Endometrium (tissue), 2 donors: ENCODE data around the gene HCRT.
"Not testable (repeated sequence)": the region's sequence is repeated elsewhere in the genome, so short reads cannot be mapped to it uniquely, and the experiment has no call there.

ENCODE experiments used
- FAIRE-seq: peaks from 2 replicates; lab custom pipeline; 2012; peaks lifted over from hg19 to GRCh38; lab: Jason Lieb, UNC
- donor health status: control.
- donor health status: control.

The HCRT gene, protein sequence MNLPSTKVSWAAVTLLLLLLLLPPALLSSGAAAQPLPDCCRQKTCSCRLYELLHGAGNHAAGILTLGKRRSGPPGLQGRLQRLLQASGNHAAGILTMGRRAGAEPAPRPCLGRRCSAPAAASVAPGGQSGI

DNA sequence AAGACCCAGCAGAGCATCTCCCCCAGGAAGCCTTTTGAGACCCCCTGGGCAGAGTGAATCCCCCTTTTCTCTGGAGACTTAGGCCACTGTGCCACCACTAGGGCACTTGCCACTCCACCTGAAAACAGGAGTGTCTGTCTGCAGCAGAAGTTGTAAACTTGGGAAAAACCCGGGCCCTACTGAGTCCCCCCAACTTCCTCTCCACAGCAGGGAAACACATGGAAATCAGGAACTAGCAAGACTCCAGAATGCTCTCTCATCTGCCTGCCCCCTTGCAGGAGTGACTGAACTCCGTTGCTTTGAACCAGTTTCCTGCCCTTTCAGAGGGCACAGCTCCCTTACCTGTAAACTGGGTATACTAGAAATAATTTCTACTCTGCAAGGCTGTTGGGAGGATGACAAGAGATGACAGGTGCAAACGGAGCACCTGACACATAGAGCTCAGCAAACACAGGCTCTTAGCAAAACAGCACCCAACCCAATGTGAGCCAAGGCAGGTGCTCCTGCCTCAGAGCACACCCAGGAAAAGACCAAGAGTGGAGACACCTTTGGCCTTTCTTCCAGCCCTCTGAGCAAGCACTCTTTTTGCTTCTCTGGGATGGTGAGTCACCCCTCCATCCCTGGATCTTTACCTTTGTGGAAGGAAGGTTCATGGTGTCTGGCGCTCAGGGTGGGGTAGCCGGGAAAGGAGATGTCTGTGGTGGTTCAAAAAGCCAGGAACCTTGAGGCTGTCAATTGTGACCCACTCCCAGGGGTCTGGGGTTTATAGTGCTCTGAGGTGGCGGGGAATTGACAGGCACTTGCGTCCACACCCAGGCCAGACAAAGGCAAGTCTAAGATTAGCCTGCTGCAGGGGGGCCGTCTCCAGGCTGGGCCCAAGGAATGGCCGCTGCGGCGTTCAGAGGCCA lies at the start of gene HCRT:
Gene HCRT (minus strand): TSS at position 740 of the 908 bp plus-strand sequence. CDS start 87 bp downstream, at position 653.
- FAIRE-seq = no peak

DNA sequence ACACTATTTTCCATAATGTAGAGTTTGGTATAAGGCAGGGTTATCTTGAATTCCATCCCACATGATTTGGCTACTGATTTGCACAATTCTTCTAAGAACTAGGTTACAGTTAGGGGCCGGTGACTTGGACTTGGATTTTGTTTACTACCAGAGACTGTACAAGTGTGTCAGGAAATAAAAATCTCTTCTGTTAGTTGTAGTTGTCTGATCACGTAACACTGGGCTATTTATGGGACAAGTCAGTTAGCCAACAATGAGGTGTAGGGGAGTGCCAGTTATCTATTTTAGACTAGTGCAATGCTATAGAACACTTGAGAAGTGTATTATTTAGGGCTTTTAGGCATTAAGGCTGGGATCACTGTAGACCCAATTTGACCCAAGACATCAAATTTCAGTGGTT lies 48.7 kb upstream of the HCRT start:
- no peak for FAIRE-seq

DNA sequence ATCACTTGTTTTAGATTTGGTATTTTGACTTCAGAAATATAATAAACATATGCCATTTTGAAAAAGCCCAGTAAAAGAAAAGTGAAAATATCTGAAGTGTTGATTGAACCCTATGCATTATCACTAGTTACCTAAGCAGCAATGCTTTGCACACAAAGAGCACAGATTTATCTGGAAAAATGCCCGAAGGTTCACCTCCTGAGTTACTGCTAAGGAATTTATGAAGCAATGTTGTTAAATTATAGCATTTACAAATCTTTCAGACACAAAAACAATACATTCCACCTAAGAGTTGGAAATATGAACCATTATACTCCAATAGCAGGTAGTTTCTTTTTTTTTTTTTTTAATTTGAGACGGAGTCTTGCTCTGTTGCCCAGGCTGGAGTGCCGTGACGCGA lies 47.9 kb upstream of the HCRT start:
- no peak for FAIRE-seq

DNA sequence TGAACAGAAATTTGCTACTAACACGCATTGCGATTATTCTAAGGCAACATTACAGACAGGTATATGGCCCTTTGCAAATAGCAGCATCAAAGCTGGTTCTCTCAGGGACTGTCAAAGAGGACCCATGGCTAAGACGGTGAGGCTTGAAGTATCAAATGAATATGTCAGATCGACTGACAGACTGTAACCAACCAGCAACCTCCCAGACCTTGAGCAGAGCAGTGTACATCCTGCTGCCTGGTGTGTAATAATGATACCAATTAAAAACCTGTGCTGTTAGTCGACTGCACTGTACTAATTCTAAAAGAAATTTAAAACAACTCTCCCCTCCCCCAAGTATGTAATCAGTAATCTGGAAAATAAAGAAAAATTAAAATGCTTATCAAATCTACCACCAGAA lies 45.0 kb upstream of the HCRT start:
- no peak for FAIRE-seq

DNA sequence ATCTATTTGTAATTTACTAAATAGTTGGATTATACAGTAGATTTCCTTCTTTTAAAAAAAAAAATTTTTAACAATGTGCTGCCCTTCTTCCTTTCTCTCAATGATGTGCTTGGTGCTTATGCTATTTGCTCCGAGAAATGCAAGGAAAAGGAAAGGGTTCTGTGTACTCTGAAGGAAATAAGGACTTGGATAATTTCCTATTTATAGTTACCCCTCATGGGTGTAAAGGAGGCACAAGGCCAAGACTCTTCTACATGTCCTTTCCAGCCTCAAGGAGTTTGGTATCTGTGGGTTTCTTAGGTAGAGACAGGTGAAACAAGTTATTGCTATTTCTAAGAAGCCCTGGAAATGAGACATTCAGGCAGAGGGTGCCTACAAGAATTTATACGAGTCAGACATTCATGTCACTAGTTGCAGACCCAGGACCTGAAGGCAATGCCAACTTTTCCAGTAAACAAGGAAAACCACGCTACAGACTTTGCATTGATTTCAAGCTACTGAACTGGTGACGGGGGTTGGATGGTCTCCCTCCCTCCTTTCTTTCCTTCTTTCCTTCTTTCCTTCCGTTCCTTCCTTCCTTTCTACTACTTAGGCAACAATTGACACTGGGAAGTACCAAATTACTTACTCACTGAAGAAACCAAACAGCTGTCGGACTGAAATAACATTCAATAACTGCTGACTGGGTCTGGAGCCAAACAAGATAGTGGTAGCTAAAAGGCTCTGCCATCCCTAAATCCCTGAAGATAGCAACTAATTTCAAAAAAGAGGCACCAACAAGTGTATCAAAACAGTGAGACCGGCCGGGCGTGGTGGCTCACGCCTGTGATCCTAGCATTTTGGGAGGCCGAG lies 42.8 kb upstream of the HCRT start:
- no peak for FAIRE-seq

DNA sequence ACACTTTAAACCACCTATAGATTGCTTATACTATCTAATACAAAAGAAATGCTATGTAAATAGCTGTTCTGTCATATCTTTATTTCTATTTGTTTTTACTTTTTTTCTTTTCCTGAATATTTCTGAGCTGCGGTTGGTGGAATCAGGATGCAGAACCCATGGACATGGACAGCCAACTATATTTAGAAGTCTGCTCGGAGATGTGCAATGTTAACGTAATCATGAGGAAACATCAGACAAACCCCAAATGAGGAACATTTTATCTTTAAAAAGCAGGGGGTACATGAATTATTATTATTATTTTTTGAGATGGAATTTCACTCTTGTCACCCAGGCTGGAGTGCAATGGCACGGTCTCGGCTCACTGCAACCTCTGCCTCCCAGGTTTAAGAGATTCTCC lies 40.4 kb upstream of the HCRT start:
- no peak for FAIRE-seq

DNA sequence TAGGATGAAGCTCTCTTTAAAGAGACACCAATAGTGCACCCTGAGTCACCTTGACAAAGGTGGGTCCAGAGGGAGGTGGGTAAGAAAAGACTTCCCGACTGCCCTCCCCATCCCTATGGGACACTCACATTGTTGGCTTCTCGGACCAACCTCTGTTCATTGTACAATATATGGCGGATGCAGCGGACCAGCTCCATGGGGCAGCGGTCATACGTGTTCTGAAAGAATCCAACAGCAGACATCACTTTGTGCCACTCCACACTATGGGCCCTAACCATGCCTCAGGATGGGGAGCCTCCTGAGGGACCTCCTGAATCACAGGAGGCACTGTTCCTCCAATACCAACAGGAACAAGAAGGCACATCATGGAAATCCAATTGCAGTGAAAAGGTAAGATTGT lies 39.4 kb upstream of the HCRT start:
- FAIRE-seq = no peak

DNA sequence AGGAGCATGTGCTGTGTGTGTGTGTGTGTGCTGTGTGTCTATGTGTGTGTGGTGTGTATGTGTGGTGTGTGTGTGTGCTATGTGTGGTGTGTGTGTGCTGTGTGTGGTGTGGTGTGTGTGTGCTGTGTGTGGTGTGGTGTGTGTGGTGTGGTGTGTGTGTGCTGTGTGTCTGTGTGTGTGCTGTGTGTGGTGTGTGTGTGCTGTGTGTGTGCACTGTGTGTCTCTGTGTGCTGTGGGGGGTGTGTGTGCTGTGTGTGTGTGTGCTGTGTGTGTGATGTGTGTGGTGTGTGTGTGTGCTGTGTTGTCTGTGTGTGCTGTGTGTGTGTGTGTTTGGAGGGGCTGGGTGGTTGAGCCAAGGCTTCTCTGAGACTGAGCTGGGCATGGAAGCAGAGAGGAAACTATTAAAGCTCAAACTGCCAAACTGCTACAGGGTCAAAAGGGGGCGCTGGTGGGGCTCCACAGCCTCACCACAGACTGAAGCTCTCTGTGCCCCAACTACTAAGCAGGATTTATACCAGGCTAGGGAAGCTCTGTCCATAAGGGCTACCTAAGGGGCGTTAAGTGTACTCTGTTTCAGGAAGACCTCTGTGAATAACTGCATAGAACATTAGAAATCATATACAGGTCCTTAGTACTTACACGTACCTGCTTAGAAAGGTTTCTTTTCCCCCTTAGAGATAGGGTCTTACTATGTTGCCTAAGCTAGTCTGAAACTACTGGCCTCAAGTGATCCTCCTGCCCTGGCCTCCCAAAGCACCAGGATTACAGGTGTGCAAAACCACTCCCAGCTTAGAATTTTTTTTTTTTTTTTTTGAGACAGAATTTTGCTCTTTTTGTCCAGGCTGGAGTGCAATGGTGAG lies 36.9 kb upstream of the HCRT start:
- FAIRE-seq = no peak

DNA sequence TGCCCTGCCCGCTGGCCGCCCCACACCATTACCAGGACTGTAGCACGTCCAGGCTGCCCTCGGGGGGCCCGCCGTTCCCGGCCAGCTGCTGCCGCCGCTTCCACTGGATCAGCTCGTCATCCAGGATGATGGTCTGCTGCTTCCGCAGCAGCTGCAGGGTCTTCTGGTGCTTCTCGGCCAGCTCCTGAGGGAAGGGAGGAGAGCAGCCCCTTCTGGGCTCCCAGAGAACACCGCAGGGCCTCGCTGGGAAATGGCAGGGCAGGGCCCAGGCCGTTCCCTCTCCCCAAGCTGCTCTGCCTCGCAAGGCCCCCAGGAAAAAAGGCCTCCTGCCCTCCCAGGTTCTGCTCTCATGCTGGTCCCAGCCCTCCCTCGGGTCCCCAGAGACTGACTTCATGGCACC lies 34.0 kb upstream of the HCRT start:
- FAIRE-seq = not testable (repeated sequence)

DNA sequence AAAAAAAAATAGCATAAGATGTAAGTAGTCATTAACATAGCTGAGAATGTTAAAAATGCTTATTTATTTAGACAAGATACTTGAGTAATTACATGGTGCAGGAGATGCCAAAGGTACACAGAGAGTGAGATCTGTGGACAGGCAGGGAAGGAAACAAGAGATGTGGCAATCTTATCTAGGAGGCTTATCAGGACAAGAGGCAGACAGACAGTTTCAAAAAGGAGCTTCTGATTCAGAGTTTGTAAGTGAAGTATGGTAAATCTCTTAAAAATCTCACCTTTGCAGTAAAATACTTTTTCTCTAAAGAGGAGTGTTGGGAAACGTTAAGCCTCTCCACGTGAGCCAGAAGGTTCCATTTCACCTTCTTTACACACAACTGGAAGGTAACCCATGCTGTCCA lies 28.9 kb upstream of the HCRT start:
- no peak for FAIRE-seq

DNA sequence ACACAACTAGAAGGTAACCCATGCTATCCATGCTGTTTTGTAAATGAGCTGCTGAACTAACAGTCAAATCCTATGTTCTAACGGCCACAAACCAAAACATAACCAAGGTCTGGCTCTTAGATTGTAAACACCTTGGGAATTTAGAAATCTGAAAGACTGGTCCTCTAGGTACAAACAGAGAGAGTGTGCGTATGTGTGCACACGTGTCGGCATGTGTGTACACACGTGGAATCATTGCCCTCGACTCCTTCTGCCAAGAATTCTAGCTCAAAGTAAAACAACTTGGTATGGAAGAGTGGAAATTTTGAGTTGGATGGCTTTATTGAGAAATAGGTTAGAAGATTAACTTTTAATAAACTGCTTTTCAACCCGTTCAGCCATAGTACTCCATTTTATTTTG lies 27.1 kb upstream of the HCRT start:
- no peak for FAIRE-seq

DNA sequence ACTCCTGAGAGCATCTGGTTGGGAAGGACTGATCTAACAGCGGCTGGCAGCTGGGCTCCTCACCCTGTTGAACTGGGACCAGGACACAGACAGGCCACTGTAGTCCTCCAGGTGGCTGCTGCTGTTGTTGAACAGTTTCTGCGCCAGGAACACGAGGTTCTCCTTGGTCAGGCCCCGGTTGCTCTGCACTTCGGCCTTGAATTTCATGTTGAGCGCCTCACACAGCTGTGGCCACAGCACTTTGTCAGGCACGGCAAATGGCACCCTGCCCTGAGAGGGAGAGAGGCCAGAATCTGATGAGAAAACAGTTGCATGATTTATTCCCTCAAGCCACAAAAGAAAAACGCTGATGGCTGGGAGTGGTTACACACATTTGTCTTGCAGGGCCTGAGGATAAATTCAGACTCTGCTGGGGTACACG lies 26.7 kb upstream of the HCRT start:
- not testable (repeated sequence) for FAIRE-seq

DNA sequence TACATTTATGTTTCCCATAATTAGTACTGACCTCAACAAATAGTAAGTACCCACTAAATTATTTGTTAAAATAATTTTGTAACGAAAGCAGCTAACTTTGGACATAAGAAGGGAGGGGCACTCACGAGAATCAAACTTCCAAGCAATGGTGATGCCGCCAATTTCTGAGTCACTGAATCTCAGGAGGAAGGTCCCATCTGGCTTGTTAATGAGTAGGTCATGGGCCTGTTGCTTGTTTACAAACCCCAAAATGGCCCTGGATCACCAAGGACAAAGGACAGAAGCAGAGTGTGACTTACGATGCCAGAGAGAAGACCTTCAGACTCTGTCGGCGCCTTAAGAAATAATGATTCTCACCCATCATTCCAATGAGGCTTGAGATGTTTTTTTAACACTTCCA lies 24.8 kb upstream of the HCRT start:
- FAIRE-seq = no peak

DNA sequence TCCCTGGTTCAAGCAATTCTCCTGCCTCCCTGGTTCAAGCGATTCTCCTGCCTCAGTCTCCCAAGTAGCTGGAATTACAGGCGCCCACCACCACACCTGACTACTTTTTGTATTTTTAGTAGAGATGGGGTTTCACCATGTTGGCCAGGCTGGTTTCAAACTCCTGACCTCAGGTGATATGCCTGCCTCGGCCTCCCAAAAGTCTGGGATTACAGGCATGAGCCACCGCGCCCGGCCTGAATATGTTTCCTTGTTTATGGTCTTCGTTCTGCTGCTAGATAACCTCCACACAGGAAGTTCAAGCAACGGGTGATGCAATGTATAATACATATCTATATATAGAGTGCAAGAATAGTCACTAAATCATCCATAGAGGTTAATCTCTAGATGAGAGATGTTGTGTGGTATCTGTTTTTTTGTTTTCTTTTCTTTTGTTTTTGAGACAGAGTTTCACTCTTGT lies 20.9 kb upstream of the HCRT start:
- FAIRE-seq = not testable (repeated sequence)

DNA sequence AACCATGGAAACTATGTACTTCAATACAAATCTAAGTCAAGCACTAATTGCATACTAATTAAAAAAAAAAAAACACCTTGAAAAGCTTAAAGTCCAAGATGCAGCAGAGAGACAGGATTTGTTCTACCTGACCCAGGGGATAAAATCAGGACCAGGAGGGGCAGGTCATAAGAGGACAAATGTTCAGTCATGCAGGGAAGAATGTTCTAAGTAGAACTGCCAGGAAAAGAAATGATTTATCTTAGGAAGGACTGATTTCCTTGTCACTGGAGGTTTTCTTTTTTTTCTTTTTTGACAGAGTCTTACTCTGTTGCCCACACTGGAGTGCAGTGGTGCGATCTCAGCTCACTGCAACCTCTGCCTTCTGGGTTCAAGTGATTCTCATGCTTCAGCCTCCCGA lies 18.1 kb upstream of the HCRT start:
- FAIRE-seq = no peak

DNA sequence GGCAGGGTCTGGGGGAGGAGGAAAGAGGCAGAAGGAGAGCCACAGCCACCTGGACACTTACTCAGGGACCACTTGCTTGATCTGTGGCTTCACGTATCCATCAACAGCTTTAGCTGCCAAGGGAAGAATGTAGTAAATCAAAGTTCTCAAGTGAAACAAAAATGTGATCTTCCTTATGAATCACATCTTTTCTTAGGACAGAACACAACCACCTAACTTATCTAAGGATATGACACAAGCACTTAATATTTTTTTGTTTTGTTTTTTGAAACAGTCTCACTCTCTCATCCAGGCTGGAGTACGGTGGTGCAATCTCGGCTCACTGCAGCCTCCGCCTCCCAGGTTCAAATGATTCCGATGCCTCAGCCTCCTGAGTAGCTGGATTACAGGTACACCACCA lies 17.4 kb upstream of the HCRT start:
- FAIRE-seq = no peak

DNA sequence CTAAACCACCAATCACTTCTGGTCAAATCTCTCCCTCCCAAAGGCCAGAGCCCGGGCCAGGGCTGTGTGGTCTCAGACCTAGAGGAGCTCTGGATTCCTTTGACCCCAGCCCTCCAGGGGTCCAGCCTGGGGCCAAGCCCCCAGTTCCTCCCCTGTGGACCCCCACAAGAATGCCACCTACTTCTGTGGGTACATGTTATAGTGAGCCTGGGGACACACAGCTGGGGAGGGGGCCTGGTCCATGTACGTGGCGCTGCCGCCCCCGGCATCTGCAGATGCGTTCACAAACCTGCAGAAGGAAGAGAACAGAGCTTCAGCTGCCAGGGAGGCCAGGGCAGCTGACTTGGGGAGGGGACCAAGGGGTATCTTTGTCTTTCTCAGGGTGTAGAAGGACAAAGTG lies 16.9 kb upstream of the HCRT start:
- no peak for FAIRE-seq

DNA sequence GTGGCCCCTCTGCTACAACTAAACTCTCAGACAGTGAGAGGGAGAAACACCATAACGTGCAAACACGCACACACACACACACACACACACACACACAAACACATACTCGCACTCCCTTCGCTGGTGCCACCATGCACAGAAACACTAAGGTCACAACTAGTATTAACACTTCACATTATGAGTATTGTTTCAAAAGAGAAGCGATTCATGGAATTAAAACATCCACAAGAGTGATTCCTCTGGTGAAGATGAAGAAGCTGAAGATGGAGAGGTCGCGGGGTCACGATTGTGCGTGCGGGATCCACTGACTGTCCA lies 16.2 kb upstream of the HCRT start:
- no peak for FAIRE-seq

DNA sequence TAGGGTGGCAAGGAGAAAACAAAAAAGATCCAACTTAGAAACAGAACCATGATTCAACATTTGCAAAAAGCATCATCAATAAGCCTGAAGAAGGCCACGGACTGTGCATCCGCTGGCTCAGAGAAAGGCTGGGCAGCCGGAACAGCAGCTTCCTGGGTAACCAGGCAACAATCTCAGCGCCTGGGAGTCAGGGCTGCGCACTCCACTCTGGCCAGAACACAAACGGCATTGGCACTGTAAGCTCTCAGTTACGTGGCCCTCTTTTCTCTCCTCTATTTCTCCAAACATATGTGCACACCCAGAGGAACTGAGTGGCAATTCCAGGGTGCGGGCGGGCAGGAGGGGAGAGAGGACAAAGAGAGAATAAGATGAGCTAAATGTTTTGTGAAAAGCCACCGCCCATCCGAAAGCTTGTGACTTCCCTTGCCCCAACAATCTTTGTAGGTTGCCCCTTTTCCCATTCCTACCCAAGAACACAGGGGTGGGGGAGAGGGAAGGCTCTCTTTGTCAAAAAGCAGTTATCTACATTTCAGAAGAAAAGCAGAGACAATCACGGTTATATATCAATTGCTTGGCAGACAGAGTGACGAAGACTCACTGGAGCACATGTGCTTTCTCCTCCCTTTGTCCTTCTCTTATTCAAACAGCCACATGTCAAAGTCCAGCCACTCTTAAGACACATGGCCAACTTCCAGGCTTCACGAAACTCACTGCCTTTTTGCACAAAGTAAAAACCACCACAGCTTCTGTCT lies 15.6 kb upstream of the HCRT start:
- FAIRE-seq = no peak

DNA sequence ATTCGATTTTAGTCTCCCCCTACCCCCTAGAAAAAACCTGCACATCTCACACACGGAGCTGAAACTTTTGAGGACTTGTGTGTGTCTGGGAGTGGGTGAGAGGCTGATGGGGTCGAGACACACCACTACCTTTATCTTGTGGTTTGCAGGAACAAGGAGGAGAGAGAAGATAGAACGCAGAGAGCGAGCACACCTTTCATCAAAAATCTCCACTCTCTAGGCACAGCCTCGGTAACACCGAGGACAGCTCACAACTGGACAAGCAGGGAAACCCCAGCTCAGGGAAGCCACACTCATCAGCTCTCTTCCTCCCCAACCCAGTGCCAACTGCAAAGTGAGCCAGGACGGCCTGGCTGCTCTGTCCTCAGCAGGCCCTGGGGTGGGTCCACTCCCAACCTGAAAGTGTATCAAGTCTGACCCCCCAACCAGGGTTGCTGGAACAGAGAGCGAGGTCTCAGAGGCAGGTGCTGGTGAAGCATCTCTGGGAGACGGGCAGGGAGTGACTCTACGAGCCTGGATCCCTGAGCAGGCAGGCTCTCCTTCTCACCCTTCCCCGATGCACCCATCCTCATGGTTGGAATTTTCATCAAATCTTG lies 14.3 kb upstream of the HCRT start:
- FAIRE-seq = no peak

DNA sequence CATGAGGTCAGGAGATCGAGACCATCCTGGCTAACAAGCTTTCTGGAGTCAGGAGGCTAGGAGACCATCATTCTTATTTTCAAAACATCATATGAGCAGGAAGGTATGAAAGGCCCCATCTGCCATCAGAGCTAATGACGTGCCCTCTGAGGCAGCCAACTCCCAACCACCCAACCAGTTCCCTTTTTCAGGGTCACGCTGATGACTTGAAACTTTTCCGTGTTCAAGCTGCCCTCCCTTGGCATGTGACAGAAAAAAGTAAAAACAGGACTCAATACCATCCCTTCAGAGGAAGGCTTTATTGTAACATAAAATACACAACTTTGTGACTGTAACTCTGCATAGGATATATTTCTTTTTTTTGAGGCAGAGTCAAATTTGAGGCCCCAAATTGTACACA lies 13.6 kb upstream of the HCRT start:
- FAIRE-seq = no peak
